H1 (cell line): ENCODE data around the gene BIN1. TPM values are rescaled to one million over a fixed set of nuclear protein-coding genes. Genes with fewer than 3 reads are reported as not detected.

Experiments
- CTCF ChIA-PET: fragments of 300-600 bp; sonication (Branson Sonifier 250); formaldehyde crosslinking; loops from one replicate; lab custom pipeline; 2021; ENCODE audit not compliant: partially characterized antibody; lab: Charles Lee
- POLR2A ChIA-PET: fragments of 300-600 bp; sonication (Branson Sonifier 250); formaldehyde crosslinking; loops from one replicate; lab custom pipeline; 2021; ENCODE audit warnings: inconsistent platforms; ENCODE audit not compliant: partially characterized antibody; lab: Charles Lee
- DNase-seq, 2 experiments: peaks; one replicate each; pipeline versions ENCODE4 v3.0.0 to v3.0.0-alpha.2; 2010 to 2022; ENCODE audit warnings: low spot score in 2 of 2, low read depth in 1 of 2, mixed read lengths in 1 of 2
- FAIRE-seq: peaks from 2 replicates; lab custom pipeline; 2011; peaks lifted over from hg19 to GRCh38; lab: Jason Lieb, UNC
- H2AFZ ChIP-seq: 2 replicates; pipeline ENCODE4 v1.8.1; 2012; ENCODE audit warnings: low read length, inconsistent platforms
- H2AK5ac ChIP-seq: 2 replicates; pipeline ENCODE4 v1.6.1; 2013; ENCODE audit warnings: low read depth, low read length
- H2BK120ac ChIP-seq: replicated peaks from 2 replicates; pipeline ENCODE3; 2013; ENCODE audit warnings: low read depth, low read length, inconsistent platforms
- H2BK12ac ChIP-seq: 2 replicates; pipeline ENCODE4 v1.6.1; 2013; ENCODE audit warnings: low read depth, low read length
- H2BK15ac ChIP-seq: 2 replicates; pipeline ENCODE4 v1.6.1; 2013; ENCODE audit warnings: low read length
- H2BK20ac ChIP-seq: 2 replicates; pipeline ENCODE4 v1.6.1; 2013; ENCODE audit warnings: low read length
- H2BK5ac ChIP-seq: 2 replicates; pipeline ENCODE4 v1.6.1; 2013; ENCODE audit warnings: low read depth, low read length
- H3K14ac ChIP-seq: 2 replicates; pipeline ENCODE4 v1.6.1; 2013; ENCODE audit warnings: inconsistent platforms; ENCODE audit not compliant: insufficient read length
- H3K18ac ChIP-seq: 2 replicates; pipeline ENCODE4 v1.6.1; 2013; ENCODE audit warnings: low read length; ENCODE audit errors: extremely low read depth
- H3K23ac ChIP-seq: 2 replicates; pipeline ENCODE4 v1.6.1; 2013; ENCODE audit warnings: inconsistent platforms; ENCODE audit not compliant: insufficient read length
- H3K23me2 ChIP-seq: 2 replicates; pipeline ENCODE4 v1.6.1; 2013; ENCODE audit warnings: low read depth, low read length
- H3K27ac ChIP-seq: 2 replicates; pipeline ENCODE4 v1.6.1; 2011; ENCODE audit warnings: low read depth, low read length, inconsistent platforms
- H3K27me3 ChIP-seq, 4 experiments: replicated peaks in 1 of 4; 1 replicate in 1 of 4; 2 replicates in 3 of 4; pipeline versions ENCODE4 v1.6.1 to v1.8.1; 2011 to 2013; ENCODE audit warnings: low read length in 3 of 4, mild to moderate bottlenecking in 3 of 4, inconsistent platforms in 2 of 4, mixed read lengths in 2 of 4, moderate library complexity in 1 of 4; ENCODE audit not compliant: control insufficient read depth in 3 of 4, insufficient read depth in 3 of 4; ENCODE audit errors: extremely low read depth in 1 of 4
- H3K36me3 ChIP-seq, 4 experiments: 2 replicates each; pipeline versions ENCODE4 v1.6.1 to v1.8.1; 2011 to 2013; ENCODE audit warnings: mild to moderate bottlenecking in 4 of 4, low read length in 3 of 4, moderate library complexity in 2 of 4, control low read depth in 1 of 4, inconsistent platforms in 1 of 4; ENCODE audit not compliant: insufficient read depth in 4 of 4, control insufficient read depth in 2 of 4
- H3K4ac ChIP-seq: replicated peaks from 2 replicates; pipeline ENCODE3; 2013; ENCODE audit warnings: low read length, low read depth, mixed read lengths, inconsistent platforms; ENCODE audit not compliant: insufficient read length
- H3K4me1 ChIP-seq, 4 experiments: replicated peaks in 1 of 4; 1 replicate in 1 of 4; 2 replicates in 3 of 4; pipeline versions ENCODE4 v1.6.1 to v1.8.1; 2011 to 2013; ENCODE audit warnings: low read length in 3 of 4, inconsistent platforms in 2 of 4, mixed read lengths in 1 of 4; ENCODE audit not compliant: insufficient read depth in 4 of 4, control insufficient read depth in 3 of 4
- H3K4me2 ChIP-seq, 2 experiments: 2 replicates each; pipeline versions ENCODE4 v1.6.1 to v1.8.1; 2011 to 2013; ENCODE audit warnings: low read depth in 2 of 2, low read length in 2 of 2, control low read depth in 1 of 2, inconsistent platforms in 1 of 2, mild to moderate bottlenecking in 1 of 2; ENCODE audit not compliant: insufficient read depth in 1 of 2
- H3K4me3 ChIP-seq, 4 experiments: fragments of 200-600, 300-600 bp in 1 of 4; sonication (generic), shearing (Covaris generic), sonication (Bioruptor Twin) in 1 of 4; 2 replicates each; pipeline versions ENCODE4 v1.5.1 to v1.8.1; 2011 to 2016; ENCODE audit warnings: low read length in 4 of 4, low read depth in 3 of 4, control low read depth in 2 of 4, inconsistent platforms in 2 of 4, mild to moderate bottlenecking in 2 of 4, mixed read lengths in 1 of 4, moderate library complexity in 1 of 4; ENCODE audit not compliant: insufficient read depth in 2 of 4; ENCODE audit errors: extremely low read depth in 1 of 4
- H3K56ac ChIP-seq: replicated peaks from 2 replicates; pipeline ENCODE3; 2013; ENCODE audit warnings: low read depth, mild to moderate bottlenecking, mixed read lengths, low read length, inconsistent platforms; ENCODE audit not compliant: insufficient read length
- H3K79me1 ChIP-seq: 2 replicates; pipeline ENCODE4 v1.6.1; 2013; ENCODE audit warnings: low read depth, low read length, control low read depth
- H3K79me2 ChIP-seq, 2 experiments: 2 replicates each; pipeline versions ENCODE4 v1.6.1 to v1.8.1; 2012 to 2013; ENCODE audit warnings: low read length in 2 of 2, mild to moderate bottlenecking in 2 of 2, inconsistent platforms in 1 of 2; ENCODE audit not compliant: insufficient read depth in 2 of 2, control insufficient read depth in 1 of 2
- H3K9ac ChIP-seq, 4 experiments: replicated peaks in 1 of 4; 1 replicate in 1 of 4; 2 replicates in 3 of 4; pipeline versions ENCODE4 v1.6.1 to v1.8.1; 2011 to 2013; ENCODE audit warnings: low read depth in 3 of 4, low read length in 3 of 4, control low read depth in 2 of 4, mild to moderate bottlenecking in 2 of 4, moderate library complexity in 2 of 4, inconsistent platforms in 1 of 4; ENCODE audit errors: extremely low read depth in 1 of 4
- H3K9me3 ChIP-seq, 2 experiments: 2 replicates each; pipeline versions ENCODE4 v1.6.1 to v1.8.1; 2012 to 2013; ENCODE audit warnings: mild to moderate bottlenecking in 2 of 2, moderate library complexity in 2 of 2, control low read depth in 1 of 2, inconsistent platforms in 1 of 2, low read depth in 1 of 2, low read length in 1 of 2, mixed read lengths in 1 of 2; ENCODE audit not compliant: insufficient read depth in 2 of 2
- H4K20me1 ChIP-seq, 2 experiments: replicated peaks in 1 of 2; 2 replicates each; pipeline versions ENCODE3 to v1.8.1; 2011 to 2013; ENCODE audit warnings: inconsistent platforms in 2 of 2, low read length in 2 of 2, mild to moderate bottlenecking in 1 of 2; ENCODE audit not compliant: insufficient read depth in 2 of 2, control insufficient read depth in 1 of 2
- H4K5ac ChIP-seq: 2 replicates; pipeline ENCODE4 v1.6.1; 2013; ENCODE audit warnings: low read length, low read depth, mixed read lengths, inconsistent platforms; ENCODE audit not compliant: insufficient read length
- H4K8ac ChIP-seq: 2 replicates; pipeline ENCODE4 v1.8.0; 2013; ENCODE audit warnings: mild to moderate bottlenecking, moderate library complexity, low read length, inconsistent platforms; ENCODE audit not compliant: insufficient read depth; ENCODE audit errors: extremely low read depth
- H4K91ac ChIP-seq: replicated peaks from 2 replicates; pipeline ENCODE3; 2013; ENCODE audit warnings: low read length, mixed read lengths, inconsistent platforms; ENCODE audit not compliant: insufficient read length
- EP300 ChIP-seq, 2 experiments: IDR thresholded peaks; 1 replicate in 1 of 2; 2 replicates in 1 of 2; pipeline ENCODE4 v1.6.1; 2011 to 2012; ENCODE audit warnings: low read depth in 2 of 2, low read length in 2 of 2, mild to moderate bottlenecking in 2 of 2, borderline replicate concordance in 1 of 2, inconsistent platforms in 1 of 2, moderate library complexity in 1 of 2
- GABPA ChIP-seq: IDR thresholded peaks from 2 replicates; pipeline ENCODE4 v1.6.1; 2011; ENCODE audit warnings: mild to moderate bottlenecking, low read length, moderate library complexity, borderline replicate concordance; ENCODE audit not compliant: insufficient read depth
- HDAC6 ChIP-seq: IDR thresholded peaks from one replicate; pipeline ENCODE4 v1.7.1; 2012; ENCODE audit warnings: low read depth, mild to moderate bottlenecking, inconsistent platforms, low read length, moderate library complexity
- KDM5A ChIP-seq: fragments of 200-600 bp; IDR thresholded peaks from 2 replicates; pipeline ENCODE4 v1.7.1; 2012; ENCODE audit warnings: mild to moderate bottlenecking, low read length, inconsistent platforms, mixed read lengths
- WGBS, 2 experiments: shearing (Covaris generic) in 1 of 2; methylation state at CpG; one replicate each; pipeline versions ENCODE4 v1.1.6 to v1.1.7; 2013 to 2015; ENCODE audit warnings: low lambda C conversion rate in 2 of 2, mixed read lengths in 2 of 2, inconsistent platforms in 1 of 2, low coverage in 1 of 2, missing lambda C conversion rate in 1 of 2; ENCODE audit not compliant: insufficient replicate concordance in 2 of 2, insufficient coverage in 1 of 2, insufficient read length in 1 of 2; ENCODE audit errors: extremely low coverage in 1 of 2, missing lambda C conversion rate in 1 of 2; 5-methylcytosine and 5-hydroxymethylcytosine counted together
- polyA plus RNA-seq, 7 experiments: library from polyadenylated mRNA; depleted of rRNA in 3 of 7; stranded (reverse) in 5 of 7; unstranded in 2 of 7; fragments of >200 nt in 5 of 7; fragments of 200-250 nt in 2 of 7; gene quantifications; 1 replicate in 5 of 7; 2 replicates in 1 of 7; 4 replicates in 1 of 7; pipeline versions ENCODE4 v1.2.1 to v1.2.3, GENCODE V29; 2011 to 2013; ENCODE audit warnings: missing spikeins in 2 of 7, mixed read lengths in 2 of 7
- total RNA-seq: library from RNA; stranded (reverse); fragmentation: NEBNext Ultra II Directional; extraction: Animal tissue kit (Norgen Biotek cat#: 25700); gene quantifications from 2 replicates; pipeline ENCODE4 v1.2.1, GENCODE V29; 2021
- TF ChIP-seq, protein P1 (sequence below), 3 experiments: IDR thresholded peaks; 1 replicate in 2 of 3; 2 replicates in 1 of 3; pipeline versions ENCODE4 v1.5.1 to v1.6.1; 2011; ENCODE audit warnings: low read length in 3 of 3, mild to moderate bottlenecking in 3 of 3, inconsistent platforms in 2 of 3, low read depth in 1 of 3, moderate library complexity in 1 of 3; ENCODE audit not compliant: insufficient read depth in 1 of 3; ENCODE audit errors: control extremely low read depth in 1 of 3

BIN1 gene
- total and polyA plus RNA-seq, 2 of the 8 experiments (the other 6 are each of a cell fraction or from before 2014, with no cell fraction given) = 23.6 to 35.6 TPM

DNA sequence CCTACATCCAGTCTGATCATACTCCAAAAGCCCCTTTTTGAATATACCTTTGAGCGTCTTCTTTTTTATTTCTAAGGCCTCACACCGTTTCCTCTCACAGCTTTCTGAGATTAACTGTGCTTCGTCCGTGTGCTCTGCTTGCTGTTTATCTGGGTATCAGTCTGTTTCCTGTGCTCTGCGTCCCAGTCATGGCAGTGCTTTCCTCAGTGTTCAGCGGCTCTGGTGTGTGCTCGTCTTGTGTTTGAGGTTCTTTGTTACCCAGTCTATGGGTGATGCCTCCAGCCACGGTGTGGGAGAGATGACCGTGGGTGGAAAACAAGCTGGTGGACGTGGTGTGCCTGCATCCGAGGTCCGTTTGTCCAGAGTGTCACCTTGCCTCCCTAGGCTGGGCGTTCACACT lies 33.6 kb upstream of the BIN1 start:
- Histone ChIP-seq H3K27ac (no peak overlapping the region), H4K5ac (no peak overlapping the region), H2BK120ac (no peak overlapping the region), H2BK15ac (no peak overlapping the region), H3K18ac (no peak overlapping the region; the same call in 1 of the 2 replicates), H3K56ac (no peak overlapping the region), H3K23ac (no peak overlapping the region), H2BK20ac (0 out of 2 replicates have a peak overlapping the region, but pooled peaks have one; percentile 61), H3K4me1 (no peaks in the 10 kb centered on the region), H2BK5ac (no peak overlapping the region), H3K9ac (no peak overlapping the region), H3K9me3 (0 out of 4 replicates have a peak, but pooled peaks cover 0 to 6% of the 10 kb centered on the region in 2 experiments), H4K91ac (no peak overlapping the region), H4K20me1 (no peaks in the 10 kb centered on the region), H2BK12ac (peak overlapping the region; percentile 92), H4K8ac (peak overlapping the region; percentile 85), H3K79me2 (no peaks in the 10 kb centered on the region), H3K4me2 (no peak overlapping the region), H3K4ac (no peak overlapping the region), H3K36me3 (no peaks in the 10 kb centered on the region), H3K14ac (no peak overlapping the region), H3K4me3 (no peak overlapping the region), H3K27me3 (0 out of 7 replicates have a peak, but pooled peaks cover 0 to 2% (median 0%) of the 10 kb centered on the region in 4 experiments), H3K79me1 (no peaks in the 10 kb centered on the region), H2AFZ (no peak overlapping the region), H3K23me2 (no peaks in the 10 kb centered on the region), H2AK5ac (no peak overlapping the region)
- ChIA-PET POLR2A (no interaction called here), CTCF (interaction anchor here (0.6 to 2.8 kb wide), 11 partner anchors 10 to 643 kb away, joined by 3 to 21 read pairs (median 3); no protein-coding TSS in a partner anchor)
- DNase-seq (no peak), FAIRE-seq (no peak)
- WGBS, 2 experiments = 89% methylated on average over 13 of the region's 13 CpGs; no CpG with 5 or more reads in 1 of the 2 experiments
- TF ChIP-seq GABPA (no peak), EP300 (IDR thresholded peaks at IDR 0.05; ENCODE audit: borderline replicate concordance in 1 of 2, low read depth in 2 of 2, low read length in 2 of 2) (no peak), HDAC6 (no peak), KDM5A (no peak)
- TF ChIP-seq, protein P1, sequence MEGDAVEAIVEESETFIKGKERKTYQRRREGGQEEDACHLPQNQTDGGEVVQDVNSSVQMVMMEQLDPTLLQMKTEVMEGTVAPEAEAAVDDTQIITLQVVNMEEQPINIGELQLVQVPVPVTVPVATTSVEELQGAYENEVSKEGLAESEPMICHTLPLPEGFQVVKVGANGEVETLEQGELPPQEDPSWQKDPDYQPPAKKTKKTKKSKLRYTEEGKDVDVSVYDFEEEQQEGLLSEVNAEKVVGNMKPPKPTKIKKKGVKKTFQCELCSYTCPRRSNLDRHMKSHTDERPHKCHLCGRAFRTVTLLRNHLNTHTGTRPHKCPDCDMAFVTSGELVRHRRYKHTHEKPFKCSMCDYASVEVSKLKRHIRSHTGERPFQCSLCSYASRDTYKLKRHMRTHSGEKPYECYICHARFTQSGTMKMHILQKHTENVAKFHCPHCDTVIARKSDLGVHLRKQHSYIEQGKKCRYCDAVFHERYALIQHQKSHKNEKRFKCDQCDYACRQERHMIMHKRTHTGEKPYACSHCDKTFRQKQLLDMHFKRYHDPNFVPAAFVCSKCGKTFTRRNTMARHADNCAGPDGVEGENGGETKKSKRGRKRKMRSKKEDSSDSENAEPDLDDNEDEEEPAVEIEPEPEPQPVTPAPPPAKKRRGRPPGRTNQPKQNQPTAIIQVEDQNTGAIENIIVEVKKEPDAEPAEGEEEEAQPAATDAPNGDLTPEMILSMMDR (IDR thresholded peaks at IDR 0.05; ENCODE audit: control extremely low read depth in 1 of 3, insufficient read depth in 1 of 3, low read depth in 1 of 3, low read length in 3 of 3) = no peak
